Measurements from ENCODE around the gene HLX.

HLX gene

DNA sequence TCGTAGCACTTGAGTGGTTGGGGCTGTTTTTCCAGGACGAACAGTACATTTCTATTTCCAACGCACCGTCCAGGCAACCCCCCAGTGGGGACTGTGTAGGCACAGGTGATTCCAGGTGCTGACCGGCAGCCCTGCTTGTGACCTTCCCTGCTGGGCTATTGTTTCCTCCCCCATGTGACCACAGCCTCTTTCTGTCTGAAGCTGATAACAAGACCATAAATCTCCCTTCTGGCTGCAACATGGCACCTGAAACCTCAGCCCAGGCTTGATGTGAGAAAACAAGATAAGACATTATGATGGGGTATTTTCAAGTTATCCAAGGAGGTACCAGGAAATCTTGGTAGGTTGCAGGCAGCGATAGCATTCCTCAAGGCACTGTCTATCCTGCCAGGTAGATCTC is 48.2 kb downstream of the HLX start:
- CTCF ChIA-PET: no interaction called here
- TF ChIP-seq, protein P1, sequence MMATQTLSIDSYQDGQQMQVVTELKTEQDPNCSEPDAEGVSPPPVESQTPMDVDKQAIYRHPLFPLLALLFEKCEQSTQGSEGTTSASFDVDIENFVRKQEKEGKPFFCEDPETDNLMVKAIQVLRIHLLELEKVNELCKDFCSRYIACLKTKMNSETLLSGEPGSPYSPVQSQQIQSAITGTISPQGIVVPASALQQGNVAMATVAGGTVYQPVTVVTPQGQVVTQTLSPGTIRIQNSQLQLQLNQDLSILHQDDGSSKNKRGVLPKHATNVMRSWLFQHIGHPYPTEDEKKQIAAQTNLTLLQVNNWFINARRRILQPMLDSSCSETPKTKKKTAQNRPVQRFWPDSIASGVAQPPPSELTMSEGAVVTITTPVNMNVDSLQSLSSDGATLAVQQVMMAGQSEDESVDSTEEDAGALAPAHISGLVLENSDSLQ (IDR thresholded peaks at IDR 0.05): peak; percentile 58; the same call in 1 of the 2 replicates
- TF ChIP-seq SUZ12 (IDR thresholded peaks at IDR 0.05): no peak
- DNase-seq (ENCODE audit: extremely low spot score): no peak
- POLR2A ChIA-PET: no interaction called here

DNA sequence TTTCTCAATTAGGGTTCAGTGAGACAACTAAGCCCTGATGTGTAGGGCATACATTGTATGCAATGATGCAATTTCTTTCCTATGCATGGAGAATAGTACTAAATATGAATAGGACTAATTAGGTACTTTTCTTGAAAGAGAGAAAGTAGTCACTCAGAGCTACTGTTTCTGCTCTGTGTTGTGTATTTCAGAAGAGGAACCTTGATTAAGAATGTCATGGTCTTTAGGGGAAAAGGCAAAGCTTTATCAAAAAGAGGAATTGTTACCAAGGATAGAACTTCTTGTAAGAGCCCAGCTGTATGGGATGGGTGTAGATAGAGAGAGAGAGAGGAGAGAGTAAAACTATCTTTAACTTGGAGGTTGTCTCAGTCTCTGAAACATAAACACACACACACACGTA is 49.1 kb downstream of the HLX start:
- TF ChIP-seq, protein P1 (IDR thresholded peaks at IDR 0.05): no peak
- DNase-seq (ENCODE audit: extremely low spot score): no peak
- ChIA-PET CTCF (no interaction called here), POLR2A (no interaction called here)

DNA sequence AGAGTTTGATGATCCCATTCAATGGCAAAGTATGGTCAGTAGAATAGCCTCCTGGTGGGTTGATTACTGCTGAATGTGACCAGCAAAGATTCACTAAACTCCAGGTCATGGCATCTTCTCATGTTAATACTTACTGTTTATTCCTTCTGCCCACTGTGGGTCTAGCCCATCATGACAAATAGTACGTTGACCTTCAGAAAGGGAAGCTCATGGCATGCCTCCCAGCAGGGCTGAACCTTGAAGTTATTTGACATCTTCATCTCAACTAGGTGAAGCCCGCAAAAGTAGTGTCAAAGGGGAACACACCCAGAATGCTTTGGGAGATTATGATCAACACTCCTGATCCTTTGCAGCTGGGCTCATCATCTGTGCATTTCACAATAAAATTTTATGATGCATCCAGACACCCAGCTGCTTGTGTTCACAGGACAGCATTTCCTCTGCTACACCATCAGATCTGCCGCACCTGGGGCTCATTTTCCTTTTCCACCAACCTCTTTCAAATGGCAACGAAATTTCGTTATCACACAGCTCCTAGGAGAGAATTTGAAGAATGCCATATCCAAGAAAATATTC is 49.6 kb downstream of the HLX start:
- no peak for DNase-seq (ENCODE audit: extremely low spot score)
- TF ChIP-seq SUZ12 (IDR thresholded peaks at IDR 0.05): no peak
- TF ChIP-seq CTBP1 (IDR thresholded peaks at IDR 0.05; ENCODE audit: borderline replicate concordance): no peak
- no peak for TF ChIP-seq BHLHE40 (IDR thresholded peaks at IDR 0.05; ENCODE audit: borderline replicate concordance)
- TF ChIP-seq SP1 (IDR thresholded peaks at IDR 0.05): no peak
- no peak for TF ChIP-seq NFRKB (IDR thresholded peaks at IDR 0.05)
- no peak for TF ChIP-seq TARDBP (IDR thresholded peaks at IDR 0.05)
- TF ChIP-seq, protein P1 (IDR thresholded peaks at IDR 0.05): no peak
- TF ChIP-seq ELF4 (IDR thresholded peaks at IDR 0.05): no peak
- TF ChIP-seq ZNF384 (IDR thresholded peaks at IDR 0.05): no peak
- POLR2A ChIA-PET: no interaction called here
- CTCF ChIA-PET: no interaction called here

DNA sequence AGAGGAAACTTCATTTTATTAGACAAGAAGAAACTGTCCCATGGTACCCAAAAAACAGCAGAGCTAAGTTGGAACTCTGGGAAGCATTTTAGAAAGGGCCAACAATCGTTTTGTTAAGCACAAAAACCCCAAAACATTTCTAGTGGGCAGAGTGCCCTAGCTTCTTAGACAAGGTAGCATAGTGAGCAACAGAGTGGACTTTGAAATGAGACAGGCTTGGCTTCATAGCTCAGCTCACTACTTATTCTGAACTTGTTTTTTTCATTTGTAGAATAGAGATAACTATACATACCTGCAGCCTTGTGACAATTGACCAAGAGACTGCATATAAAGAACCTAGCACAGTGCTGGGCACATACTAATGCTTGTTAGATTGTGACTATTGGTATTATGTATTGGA is 50.1 kb downstream of the HLX start:
- POLR2A ChIA-PET: no interaction called here
- DNase-seq (ENCODE audit: extremely low spot score): no peak
- TF ChIP-seq SUZ12 (IDR thresholded peaks at IDR 0.05) (no peak), HDGF (IDR thresholded peaks at IDR 0.05; ENCODE audit: borderline replicate concordance) (no peak), ARNT (IDR thresholded peaks at IDR 0.05) (no peak), ELF4 (IDR thresholded peaks at IDR 0.05) (no peak), FOXA1 (IDR thresholded peaks at IDR 0.05) (no peak), L3MBTL2 (conservative IDR thresholded peaks at IDR 0.05) (no peak), FOXK2 (IDR thresholded peaks at IDR 0.05) (no peak), BHLHE40 (IDR thresholded peaks at IDR 0.05; ENCODE audit: borderline replicate concordance) (no peak), TARDBP (IDR thresholded peaks at IDR 0.05) (no peak), FOXM1 (IDR thresholded peaks at IDR 0.05; ENCODE audit: borderline replicate concordance) (no peak), CTBP1 (IDR thresholded peaks at IDR 0.05; ENCODE audit: borderline replicate concordance) (no peak), SP1 (IDR thresholded peaks at IDR 0.05) (no peak), LEF1 (IDR thresholded peaks at IDR 0.05; ENCODE audit: borderline replicate concordance) (no peak), ZNF384 (IDR thresholded peaks at IDR 0.05) (no peak), NFRKB (IDR thresholded peaks at IDR 0.05) (no peak)
- TF ChIP-seq, protein P1 (IDR thresholded peaks at IDR 0.05): no peak
- CTCF ChIA-PET: no interaction called here
